ENCODE data around the gene CLIP4.

The CLIP4 gene

DNA sequence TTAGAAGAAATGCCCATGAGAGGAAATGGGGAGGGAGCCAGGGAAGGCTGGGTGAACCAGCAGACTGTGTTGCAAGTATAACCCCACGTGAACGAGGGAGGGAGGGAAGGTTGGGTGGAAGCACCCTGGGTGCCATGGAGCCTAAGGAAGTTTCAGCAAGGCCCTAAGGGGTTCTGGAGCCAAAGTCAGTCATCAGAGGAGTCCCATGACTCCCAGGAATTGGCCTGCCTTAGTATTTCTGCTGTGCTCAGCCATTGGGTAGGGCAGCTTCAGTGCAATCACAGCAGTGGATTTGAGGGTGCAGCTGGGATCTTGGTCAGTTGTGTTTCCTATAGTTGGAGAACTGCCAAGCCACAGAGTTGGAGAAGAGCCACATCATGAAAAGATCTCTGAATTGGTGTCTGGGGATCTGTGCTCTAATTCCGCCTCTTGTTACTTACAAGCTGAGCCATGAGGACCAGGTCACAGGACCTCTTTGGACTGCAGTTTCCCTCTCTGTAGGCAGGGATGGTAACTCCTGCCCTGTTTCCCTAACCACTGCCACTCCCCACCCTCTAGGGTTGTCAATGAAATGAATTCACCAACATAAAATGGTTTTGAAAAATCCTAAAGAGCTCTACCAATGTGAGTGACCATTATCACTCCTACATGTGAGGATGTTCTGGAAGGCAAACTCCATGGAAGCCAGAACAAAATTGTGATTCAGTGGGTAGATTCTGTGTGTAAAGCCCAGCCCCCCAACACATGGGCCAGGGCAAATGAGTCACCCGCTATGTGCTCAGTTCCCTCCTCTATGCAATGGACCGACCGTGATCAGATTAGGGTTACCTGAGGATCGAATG is 108.9 kb downstream of the CLIP4 start:
- no peak for DNase-seq

DNA sequence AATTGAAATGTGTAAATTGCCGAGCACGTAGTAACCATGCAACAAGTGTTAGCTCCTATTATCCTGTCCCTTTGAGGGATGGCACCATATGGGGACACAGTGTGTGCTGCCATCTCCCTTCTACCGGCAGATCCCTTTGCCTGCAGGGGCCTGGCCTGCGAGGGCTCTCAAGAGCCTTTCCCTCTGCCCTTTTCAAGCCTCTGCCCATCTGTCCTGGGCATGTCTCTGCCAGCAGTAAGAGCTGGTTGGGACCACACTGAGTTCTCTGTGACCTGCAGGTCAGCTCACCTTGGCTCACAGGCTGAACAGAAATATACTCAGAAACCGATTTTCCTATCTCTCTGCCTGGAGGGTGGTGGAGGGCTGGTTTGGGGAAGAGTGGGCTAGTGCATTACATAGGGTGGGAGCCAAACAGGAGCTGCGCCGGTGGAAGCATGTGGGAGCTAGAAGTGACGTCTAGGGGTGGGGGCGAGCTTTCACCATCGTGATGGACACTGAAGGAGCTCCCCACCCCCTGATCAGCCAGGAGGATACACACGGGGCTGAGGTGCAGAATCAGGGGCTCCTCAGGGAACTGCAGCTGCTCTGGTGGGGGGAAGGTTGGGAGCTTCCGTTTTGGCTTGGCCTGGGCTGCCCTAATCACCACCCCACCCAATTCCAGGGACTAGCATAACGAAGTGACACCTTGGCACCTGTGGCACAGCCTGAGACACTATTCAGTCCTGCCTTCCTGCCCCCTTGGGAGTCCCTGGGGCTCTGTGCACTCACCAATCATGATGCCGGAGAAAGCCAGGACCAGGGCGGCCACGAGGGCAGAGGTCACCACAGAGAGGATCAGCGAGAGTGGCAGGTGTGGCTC is 109.7 kb downstream of the CLIP4 start:
- no peak for DNase-seq

DNA sequence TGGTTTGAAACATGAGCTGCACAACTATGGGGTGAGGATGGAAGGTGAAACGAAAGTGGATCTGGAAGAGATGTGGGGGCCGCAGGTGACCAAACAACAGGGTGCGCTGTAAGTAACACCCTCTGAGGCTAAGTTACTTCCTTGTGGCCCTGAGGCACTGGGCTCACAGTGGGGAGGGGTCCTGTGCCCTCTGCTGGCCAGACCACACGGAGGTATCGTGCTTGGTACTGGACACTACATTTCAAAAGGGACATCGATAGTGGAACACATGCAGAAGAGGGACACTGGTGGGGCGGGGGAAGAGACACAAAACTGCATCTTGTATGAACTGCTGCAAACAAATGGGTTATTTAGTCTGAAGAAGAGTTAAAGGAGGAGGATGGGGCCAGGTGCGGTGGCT is 110.6 kb downstream of the CLIP4 start:
- no peak for DNase-seq

DNA sequence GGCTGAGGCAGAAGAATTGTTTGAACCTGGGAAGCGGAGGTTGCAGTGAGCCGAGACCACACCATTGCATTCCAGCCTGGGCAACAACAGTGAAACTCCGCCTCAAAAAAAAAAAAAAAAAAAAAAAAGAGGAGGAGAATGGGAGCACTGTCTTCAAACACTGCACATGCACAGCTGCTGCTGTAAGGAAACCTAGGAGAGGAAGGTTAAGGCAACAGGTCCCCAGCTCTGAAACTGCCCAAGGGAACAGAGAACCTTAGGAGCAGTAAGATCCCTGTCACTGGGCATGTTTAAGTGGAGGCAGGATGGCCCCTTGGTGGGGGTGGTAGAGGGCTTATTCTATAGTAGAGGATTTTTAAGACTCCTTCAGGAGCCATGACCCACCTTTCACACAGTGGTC is 111.2 kb downstream of the CLIP4 start:
- no peak for DNase-seq

DNA sequence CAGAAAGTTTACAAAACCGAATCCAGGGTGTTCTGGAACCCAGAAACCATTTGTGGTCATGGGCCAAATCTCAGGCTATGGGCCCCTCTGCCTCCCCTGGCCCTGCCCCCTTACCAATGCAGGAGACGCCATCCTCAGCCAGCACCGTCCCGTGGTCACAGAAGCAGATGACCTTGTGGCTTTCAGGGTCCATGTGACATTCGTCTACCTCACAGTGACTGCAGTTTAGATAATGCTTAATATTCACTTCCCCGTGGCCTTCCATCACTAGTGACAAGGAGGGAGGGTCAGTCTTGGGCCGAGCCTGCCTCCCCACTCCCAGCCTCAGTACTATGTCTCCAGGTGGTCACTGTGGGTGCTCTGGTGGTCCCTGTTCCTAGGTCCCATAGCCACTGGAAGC is 111.6 kb downstream of the CLIP4 start:
- no peak for DNase-seq

DNA sequence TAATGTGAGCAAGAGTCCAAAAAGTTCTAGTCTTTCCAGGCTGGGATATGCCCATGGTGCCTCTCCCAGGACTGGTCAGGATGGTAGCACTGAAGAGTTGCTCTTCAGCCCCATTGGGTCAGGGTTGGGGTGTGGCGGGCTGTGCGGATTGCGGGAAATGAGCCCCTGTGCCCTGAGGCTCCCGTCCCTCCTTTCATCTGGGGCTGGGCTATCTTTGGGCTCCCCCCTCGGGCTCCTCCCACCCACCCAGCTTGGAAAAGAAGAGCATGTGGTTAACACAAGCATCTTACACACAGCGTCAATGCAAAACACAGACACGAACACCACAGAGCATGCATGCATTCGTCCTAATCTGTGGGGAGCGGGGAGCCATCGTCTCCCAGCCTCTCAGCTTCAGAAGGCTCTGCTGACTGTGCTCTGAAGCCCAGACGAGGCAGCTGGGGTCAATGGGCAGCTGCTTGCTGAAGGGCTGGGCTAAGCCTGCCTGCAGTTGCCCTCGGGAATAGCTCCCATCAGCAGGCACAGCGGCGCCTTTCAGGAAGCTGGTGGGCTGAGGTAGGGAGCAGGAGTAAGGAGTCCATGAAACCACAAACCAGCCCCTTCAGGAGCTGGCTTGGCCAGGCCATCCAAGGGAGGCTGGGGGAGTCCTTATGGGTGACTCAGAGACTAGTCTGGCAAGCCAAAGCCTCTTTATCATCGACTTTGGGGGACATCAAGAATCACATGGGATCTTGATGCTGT is 112.9 kb downstream of the CLIP4 start:
- no peak for DNase-seq

DNA sequence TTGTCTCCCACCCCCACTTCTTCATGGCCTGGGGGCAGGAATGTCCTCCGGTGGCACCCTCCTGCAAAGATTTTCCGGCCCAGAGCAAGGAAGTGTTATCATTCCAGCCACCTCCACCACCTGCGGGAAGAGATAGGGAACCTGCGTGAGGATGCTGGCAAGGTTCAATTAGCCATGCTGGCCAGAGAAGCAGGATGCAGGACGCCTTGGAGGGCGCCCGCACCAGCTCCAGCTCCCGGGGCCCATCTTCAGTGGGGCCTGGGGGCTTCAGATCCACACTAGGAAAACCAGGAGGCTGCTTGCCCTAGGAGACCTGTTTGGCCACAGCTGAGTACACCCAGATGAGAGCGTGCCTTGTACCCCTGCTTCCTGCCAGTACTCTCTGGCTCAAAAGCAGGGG is 113.7 kb downstream of the CLIP4 start:
- DNase-seq, result no peak

DNA sequence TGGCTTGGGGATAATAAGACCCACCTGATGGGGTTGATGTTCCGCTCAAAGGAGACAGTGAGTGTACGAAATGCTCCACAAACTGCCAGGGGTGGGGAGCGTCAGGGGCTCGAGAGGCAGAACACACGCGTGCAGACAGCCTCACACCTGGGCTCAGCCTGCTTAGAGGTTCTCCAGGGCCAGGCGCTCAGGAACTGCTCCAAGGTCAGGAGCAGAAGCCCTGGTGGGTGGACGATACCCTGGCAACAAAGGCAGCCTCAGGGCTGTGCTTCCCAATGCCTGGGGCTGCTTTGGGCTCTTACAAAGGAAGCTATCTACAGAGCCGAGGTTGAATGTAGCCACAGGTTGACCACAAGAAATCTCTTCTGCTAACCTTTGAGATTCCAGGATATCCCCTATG is 114.4 kb downstream of the CLIP4 start:
- no peak for DNase-seq

DNA sequence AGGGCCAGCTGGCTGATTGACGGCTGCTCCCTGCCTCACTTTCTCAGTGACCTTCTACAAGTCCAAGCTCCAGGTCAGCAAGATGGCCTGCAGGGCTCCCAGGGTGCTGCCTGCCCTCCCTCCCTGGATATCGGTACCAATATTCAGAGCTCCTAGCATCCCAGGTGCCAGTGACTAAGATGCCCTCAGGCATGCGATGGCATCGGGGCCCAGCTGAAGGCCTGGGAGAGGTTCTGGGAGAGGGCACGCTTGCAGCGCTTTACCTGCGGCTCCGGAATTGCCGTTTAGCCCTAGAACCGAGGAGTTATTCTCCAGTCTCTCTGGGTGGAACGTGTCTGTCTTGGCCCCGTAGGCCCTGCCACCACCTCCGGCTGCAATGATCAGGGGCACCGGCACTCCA is 116.8 kb downstream of the CLIP4 start:
- no peak for DNase-seq

DNA sequence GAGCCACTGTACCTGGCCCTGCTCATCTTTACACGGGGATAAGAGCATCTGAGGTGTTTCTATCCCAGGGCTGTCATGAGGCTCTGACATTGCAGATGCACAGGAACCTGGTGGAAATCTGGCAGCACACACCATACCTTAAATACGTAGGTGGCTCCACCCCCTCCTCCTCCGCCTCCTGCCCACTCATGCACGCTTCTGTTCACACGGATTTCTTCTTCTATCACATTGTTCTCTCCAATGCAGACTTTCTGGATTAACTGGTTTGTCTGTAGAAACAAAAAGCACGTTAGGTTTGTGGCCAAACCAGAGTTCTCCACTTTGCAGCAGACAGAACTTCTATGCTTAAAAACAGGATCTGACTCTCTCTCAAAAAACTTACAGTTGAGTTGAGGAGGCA is 118.2 kb downstream of the CLIP4 start:
- no peak for DNase-seq

DNA sequence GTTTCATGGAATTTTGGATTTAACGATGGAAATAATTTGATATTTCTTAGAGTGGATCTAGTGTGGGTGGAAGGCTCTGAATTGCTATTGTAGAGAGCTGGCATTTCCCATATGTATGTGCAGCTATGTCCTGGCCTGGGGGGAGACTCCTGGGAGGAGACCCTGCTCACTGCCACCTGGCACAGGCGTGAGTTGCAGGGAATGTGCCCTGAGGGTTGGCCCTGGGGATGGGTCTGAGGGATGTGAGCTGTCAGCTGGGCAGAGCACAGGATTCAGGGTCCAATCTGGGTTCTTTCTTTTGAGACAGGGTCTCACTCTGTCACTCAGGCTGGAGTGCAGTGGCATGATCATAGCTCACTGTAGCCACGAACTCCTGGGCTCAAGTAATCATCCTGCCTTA is 120.2 kb downstream of the CLIP4 start:
- no peak for DNase-seq

DNA sequence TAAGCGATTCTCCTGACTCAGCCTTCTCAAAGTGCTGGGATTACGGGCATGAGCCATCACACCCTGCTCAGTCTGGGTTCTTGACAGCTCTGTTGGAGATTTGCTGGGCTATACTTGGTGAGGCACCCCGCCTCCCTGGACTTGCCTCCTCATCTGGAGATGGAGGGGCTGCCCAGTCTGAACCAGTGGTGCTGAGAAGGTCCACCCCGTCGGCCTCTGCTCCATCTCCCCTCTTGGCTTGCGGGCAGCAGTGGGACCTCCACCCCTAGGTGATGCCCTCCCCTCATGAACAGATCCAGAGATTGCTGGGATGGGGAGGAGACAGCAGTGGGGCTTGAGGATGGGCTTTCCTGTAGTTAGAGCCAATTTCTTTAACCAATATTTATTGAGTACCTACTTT is 120.9 kb downstream of the CLIP4 start:
- no peak for DNase-seq

DNA sequence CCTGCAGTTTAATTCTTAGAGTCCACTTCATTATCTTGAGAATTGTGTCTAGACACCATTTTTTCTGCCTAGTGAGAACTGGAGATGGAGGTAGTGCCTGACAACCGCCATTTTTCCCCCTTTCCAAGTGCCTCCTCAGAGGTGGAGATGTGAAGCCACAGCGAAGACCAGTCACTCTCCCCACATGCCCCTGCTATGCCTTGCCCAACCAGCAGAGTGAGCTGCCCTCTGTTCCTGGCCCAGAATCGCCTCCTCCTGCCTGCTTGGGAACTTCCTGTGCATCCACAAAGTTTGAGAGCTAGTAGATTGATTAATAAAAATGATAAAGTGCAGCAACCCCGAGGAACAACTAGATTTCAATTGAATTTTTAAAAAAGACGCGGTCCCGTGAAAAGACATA is 123.3 kb downstream of the CLIP4 start:
- DNase-seq, result no peak
